Measurements from ENCODE around the gene GRN. TPM values are rescaled to one million over a fixed set of nuclear protein-coding genes. Genes with fewer than 3 reads are reported as not detected.

GRN gene
- total and polyA plus RNA-seq, 2 of the 8 experiments (the other 6 are each of a cell fraction or from before 2014, with no cell fraction given), result 108 to 387 TPM

GRCh38 chr17:44333371-44333770 lies 11.7 kb upstream of the GRN start (continued):
- TF ChIP-seq POU5F1 (IDR thresholded peaks at IDR 0.05; ENCODE audit: low read depth, low read length) (no peak), CHD2 (IDR thresholded peaks at IDR 0.05; ENCODE audit: low read length) (no peak), TEAD4 (IDR thresholded peaks at IDR 0.05; ENCODE audit: low read depth, low read length) (no peak), ZNF274 (IDR thresholded peaks at IDR 0.05; ENCODE audit: borderline replicate concordance, extremely low read depth, low read length) (no peak), GABPA (IDR thresholded peaks at IDR 0.05; ENCODE audit: borderline replicate concordance, insufficient read depth, low read length) (no peak), E2F6 (IDR thresholded peaks at IDR 0.05) (no peak), HDAC6 (IDR thresholded peaks at IDR 0.05; ENCODE audit: low read depth, low read length) (no peak)
